Measurements from ENCODE around the gene ADARB2.

DNA sequence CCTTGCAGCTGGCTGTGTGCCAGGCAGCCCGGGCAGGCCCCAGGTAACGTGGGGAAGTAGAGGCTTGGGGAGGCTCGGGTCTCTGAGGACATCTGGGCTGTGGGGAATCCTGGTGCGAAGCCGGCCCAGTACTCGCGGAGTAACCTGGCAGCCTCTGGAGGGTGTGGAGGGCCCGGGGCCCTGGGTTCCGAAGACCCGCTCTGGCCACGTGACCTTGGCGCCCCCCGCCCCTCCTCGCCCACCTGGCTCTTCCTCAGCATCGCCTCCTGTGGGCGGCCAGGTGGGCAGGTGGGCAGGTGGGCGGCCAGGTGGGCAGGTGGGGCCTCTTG is 538.0 kb downstream of the ADARB2 start:
- TF ChIP-seq, protein P1, sequence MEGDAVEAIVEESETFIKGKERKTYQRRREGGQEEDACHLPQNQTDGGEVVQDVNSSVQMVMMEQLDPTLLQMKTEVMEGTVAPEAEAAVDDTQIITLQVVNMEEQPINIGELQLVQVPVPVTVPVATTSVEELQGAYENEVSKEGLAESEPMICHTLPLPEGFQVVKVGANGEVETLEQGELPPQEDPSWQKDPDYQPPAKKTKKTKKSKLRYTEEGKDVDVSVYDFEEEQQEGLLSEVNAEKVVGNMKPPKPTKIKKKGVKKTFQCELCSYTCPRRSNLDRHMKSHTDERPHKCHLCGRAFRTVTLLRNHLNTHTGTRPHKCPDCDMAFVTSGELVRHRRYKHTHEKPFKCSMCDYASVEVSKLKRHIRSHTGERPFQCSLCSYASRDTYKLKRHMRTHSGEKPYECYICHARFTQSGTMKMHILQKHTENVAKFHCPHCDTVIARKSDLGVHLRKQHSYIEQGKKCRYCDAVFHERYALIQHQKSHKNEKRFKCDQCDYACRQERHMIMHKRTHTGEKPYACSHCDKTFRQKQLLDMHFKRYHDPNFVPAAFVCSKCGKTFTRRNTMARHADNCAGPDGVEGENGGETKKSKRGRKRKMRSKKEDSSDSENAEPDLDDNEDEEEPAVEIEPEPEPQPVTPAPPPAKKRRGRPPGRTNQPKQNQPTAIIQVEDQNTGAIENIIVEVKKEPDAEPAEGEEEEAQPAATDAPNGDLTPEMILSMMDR (IDR thresholded peaks at IDR 0.05) = no peak
- TF ChIP-seq POLR2A (IDR thresholded peaks at IDR 0.05) = no peak
